ENCODE data around the gene TOR1A.

DNA sequence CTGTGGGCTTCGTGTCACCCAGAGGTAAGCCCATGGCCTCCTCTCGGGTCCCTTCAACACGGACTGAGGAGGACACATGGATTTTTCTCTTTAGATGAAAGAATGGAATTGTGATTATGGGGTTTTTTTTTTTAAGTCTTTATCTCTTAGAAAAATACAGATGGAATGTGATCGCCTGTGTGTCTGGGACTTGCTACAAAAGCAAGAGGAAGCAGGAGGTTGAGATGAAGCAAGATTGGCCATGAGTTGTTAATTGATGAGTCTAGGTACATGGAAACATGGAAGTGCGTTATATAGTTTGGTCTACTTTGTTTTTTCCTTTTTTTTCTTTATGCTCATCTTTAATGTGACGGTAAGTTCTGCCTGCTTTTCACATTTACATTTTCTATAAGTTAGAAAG lies 26.0 kb upstream of the TOR1A start:
- TF ChIP-seq EZH2 (IDR thresholded peaks at IDR 0.05; ENCODE audit: low read depth, unreplicated experiment) (no peak), POLR2AphosphoS5 (IDR thresholded peaks at IDR 0.05; ENCODE audit: low read depth) (no peak), ZNF331 (CRISPR knock-in tag; IDR thresholded peaks at IDR 0.05; ENCODE audit: low read depth) (no peak)
- TF ChIP-seq, protein P1, sequence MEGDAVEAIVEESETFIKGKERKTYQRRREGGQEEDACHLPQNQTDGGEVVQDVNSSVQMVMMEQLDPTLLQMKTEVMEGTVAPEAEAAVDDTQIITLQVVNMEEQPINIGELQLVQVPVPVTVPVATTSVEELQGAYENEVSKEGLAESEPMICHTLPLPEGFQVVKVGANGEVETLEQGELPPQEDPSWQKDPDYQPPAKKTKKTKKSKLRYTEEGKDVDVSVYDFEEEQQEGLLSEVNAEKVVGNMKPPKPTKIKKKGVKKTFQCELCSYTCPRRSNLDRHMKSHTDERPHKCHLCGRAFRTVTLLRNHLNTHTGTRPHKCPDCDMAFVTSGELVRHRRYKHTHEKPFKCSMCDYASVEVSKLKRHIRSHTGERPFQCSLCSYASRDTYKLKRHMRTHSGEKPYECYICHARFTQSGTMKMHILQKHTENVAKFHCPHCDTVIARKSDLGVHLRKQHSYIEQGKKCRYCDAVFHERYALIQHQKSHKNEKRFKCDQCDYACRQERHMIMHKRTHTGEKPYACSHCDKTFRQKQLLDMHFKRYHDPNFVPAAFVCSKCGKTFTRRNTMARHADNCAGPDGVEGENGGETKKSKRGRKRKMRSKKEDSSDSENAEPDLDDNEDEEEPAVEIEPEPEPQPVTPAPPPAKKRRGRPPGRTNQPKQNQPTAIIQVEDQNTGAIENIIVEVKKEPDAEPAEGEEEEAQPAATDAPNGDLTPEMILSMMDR (conservative IDR thresholded peaks at IDR 0.05; ENCODE audit: low read depth in 2 of 2) = no peak
- TF ChIP-seq, protein P2, sequence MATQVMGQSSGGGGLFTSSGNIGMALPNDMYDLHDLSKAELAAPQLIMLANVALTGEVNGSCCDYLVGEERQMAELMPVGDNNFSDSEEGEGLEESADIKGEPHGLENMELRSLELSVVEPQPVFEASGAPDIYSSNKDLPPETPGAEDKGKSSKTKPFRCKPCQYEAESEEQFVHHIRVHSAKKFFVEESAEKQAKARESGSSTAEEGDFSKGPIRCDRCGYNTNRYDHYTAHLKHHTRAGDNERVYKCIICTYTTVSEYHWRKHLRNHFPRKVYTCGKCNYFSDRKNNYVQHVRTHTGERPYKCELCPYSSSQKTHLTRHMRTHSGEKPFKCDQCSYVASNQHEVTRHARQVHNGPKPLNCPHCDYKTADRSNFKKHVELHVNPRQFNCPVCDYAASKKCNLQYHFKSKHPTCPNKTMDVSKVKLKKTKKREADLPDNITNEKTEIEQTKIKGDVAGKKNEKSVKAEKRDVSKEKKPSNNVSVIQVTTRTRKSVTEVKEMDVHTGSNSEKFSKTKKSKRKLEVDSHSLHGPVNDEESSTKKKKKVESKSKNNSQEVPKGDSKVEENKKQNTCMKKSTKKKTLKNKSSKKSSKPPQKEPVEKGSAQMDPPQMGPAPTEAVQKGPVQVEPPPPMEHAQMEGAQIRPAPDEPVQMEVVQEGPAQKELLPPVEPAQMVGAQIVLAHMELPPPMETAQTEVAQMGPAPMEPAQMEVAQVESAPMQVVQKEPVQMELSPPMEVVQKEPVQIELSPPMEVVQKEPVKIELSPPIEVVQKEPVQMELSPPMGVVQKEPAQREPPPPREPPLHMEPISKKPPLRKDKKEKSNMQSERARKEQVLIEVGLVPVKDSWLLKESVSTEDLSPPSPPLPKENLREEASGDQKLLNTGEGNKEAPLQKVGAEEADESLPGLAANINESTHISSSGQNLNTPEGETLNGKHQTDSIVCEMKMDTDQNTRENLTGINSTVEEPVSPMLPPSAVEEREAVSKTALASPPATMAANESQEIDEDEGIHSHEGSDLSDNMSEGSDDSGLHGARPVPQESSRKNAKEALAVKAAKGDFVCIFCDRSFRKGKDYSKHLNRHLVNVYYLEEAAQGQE (IDR thresholded peaks at IDR 0.05; ENCODE audit: unreplicated experiment) = no peak

Measured in GM23338 (cell line).